Measurements from ENCODE around the gene TRUB2. TPM values are rescaled to one million over a fixed set of nuclear protein-coding genes. Genes with fewer than 3 reads are reported as not detected.

Gene TRUB2
- polyA plus RNA-seq (ENCODE audit: low read depth in 6 of 6): 10 to 100 TPM; 12.7 to 23.4 (median 22.1) TPM

DNA sequence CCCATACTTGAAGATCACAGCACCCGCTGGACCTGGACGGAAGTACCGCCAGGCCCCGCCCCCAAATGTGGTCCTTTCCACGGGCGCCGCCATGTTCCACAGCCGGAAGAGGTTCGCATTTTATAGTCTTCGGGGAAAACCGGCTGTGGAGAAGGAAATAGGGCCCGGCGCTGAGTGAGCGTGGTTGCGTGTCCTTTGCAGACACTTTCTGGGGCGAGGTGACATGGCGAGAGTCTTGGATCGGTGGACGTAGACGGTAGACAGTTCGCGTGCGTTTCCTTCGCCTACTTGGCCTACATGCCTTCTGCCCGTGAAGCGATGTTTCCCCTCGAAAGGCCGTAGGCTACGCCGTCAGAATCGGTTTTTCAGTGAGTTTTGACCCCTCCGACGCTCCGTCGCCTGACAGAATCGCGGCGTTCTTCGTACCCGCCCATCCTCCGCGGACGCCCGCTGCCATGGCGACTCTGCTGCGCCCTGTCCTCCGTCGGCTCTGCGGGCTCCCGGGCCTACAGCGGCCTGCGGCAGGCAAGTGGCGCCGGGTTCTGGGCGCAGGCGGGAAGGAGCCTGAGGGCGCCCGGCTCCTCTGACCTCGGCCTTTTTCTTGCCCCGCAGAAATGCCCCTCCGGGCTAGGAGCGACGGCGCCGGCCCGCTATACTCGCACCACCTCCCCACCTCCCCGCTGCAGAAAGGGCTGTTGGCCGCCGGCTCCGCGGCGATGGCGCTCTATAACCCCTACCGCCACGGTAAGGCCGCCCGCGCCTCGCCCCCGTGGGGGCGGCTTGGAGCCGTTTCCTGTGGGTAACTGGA lies at the start of gene TRUB2, which contains the start of gene COQ4:
Gene TRUB2 (minus strand): TSS at position 44 of the 808 bp plus-strand sequence. CDS start 39 bp downstream, at position 5.
Gene COQ4 (plus strand): TSS at position 436 of the 808 bp plus-strand sequence. CDS start 20 bp downstream, at position 456.
- DNase-seq: peak; percentile 93
- Mint-ChIP-seq H3K27ac (peak within 1 kb of the TSS; percentile 96 to 99 (median 97)), H3K4me3 (peak within 1 kb of the TSS; percentile 94 to 99 (median 97)), H3K27me3 (no peaks in the 10 kb centered on the region), H3K9me3 (no peaks in the 10 kb centered on the region), H3K36me3 (no peaks in the 10 kb centered on the region), H3K4me1 (peaks cover 15 to 38% (median 30%) of the 10 kb centered on the region in 3 donors)
- peak; percentile 87 to 89 for ATAC-seq (ENCODE audit: low read depth in 2 of 2)

GRCh38 chr9:128371630-128372117 lies 49.4 kb upstream of the TRUB2 start:
- Mint-ChIP-seq H3K27ac (peak overlapping the region; percentile 97 to 99 (median 98)), H3K27me3 (peaks cover 0 to 4% (median 0%) of the 10 kb centered on the region in 3 donors), H3K4me1 (peaks cover 33 to 45% (median 37%) of the 10 kb centered on the region in 3 donors), H3K36me3 (peaks cover 4 to 8% of the 10 kb centered on the region in 2 donors), H3K4me3 (peak overlapping the region; percentile 91 to 99 (median 97)), H3K9me3 (no peaks in the 10 kb centered on the region)
- DNase-seq (no peak), ATAC-seq (ENCODE audit: low read depth in 2 of 2) (no peak)

- Mint-ChIP-seq H3K27me3 (peaks cover 0 to 4% (median 0%) of the 10 kb centered on the region in 3 donors), H3K36me3 (peaks cover 4 to 8% of the 10 kb centered on the region in 2 donors), H3K9me3 (no peaks in the 10 kb centered on the region), H3K27ac (peak within 1 kb of the TSS; percentile 97 to 99 (median 98)), H3K4me3 (peak within 1 kb of the TSS; percentile 91 to 99 (median 97)), H3K4me1 (peaks cover 33 to 45% (median 37%) of the 10 kb centered on the region in 3 donors)
- peak; percentile 94 for DNase-seq
- ATAC-seq (ENCODE audit: low read depth in 2 of 2): peak; percentile 93 to 95
Observed at GRCh38 chr9:128370752-128371629, 48.7 kb upstream of the TRUB2 start, which contains the start of gene URM1. URM1 (plus strand) TSS chr9:128371374; CDS start chr9:128371381, 7 bp downstream.

- DNase-seq (no peak), ATAC-seq (ENCODE audit: low read depth in 2 of 2) (no peak)
- H3K4me3 Mint-ChIP-seq: peak overlapping the region; percentile 91 to 99 (median 97)
- peak overlapping the region; percentile 97 to 99 (median 98) for H3K27ac Mint-ChIP-seq
- peaks cover 4 to 8% of the 10 kb centered on the region in 2 donors for H3K36me3 Mint-ChIP-seq
- H3K27me3 Mint-ChIP-seq: peaks cover 0 to 4% (median 0%) of the 10 kb centered on the region in 3 donors
- no peaks in the 10 kb centered on the region for H3K9me3 Mint-ChIP-seq
- H3K4me1 Mint-ChIP-seq: peaks cover 31 to 48% (median 37%) of the 10 kb centered on the region in 3 donors
Observed at GRCh38 chr9:128370367-128370751, 48.1 kb upstream of the TRUB2 start.

DNA sequence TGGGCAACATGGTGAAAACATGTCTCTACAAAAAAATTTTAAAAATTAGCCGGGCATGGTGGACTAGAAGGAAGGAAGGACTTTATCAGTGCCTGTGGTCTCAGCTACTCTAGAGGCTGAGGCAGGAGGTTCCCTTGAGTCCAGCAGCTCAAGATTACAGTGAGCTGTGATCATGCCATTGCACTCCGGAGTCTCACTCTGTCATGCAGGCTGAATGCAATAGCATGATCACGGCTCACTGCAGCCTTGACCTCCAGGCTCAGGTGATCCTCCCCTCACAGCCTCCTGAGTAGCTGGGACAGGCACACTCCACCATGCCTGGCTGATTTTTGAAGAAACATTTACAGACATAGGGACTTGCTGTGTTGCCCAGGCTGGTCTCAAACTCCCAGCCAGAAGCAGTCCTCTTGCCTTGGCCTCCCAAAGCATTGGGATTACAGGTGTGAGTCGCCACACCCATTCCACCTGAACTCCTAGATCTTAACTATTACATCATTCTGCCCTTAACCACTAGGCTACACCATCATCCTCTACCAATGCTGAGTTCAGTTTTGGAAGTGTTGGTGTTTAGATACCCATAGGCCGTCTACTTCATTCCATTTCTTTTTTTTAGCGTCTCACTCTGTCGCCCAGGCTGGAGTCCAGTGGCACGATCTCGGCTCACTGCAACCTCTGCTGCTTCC lies 46.9 kb upstream of the TRUB2 start:
- no peak for ATAC-seq (ENCODE audit: low read depth in 2 of 2)
- no peak for DNase-seq
- peaks cover 0 to 4% (median 0%) of the 10 kb centered on the region in 3 donors for H3K27me3 Mint-ChIP-seq
- H3K4me3 Mint-ChIP-seq: peak overlapping the region in 4 of 8 donors; percentile 51 to 84 (median 69)
- peaks cover 4 to 8% of the 10 kb centered on the region in 2 donors for H3K36me3 Mint-ChIP-seq
- H3K27ac Mint-ChIP-seq: no peak overlapping the region
- H3K4me1 Mint-ChIP-seq: peaks cover 31 to 56% (median 37%) of the 10 kb centered on the region in 3 donors
- H3K9me3 Mint-ChIP-seq: no peaks in the 10 kb centered on the region

- Mint-ChIP-seq H3K27me3 (peaks cover 0 to 4% (median 0%) of the 10 kb centered on the region in 3 donors), H3K4me1 (peaks cover 13 to 26% (median 14%) of the 10 kb centered on the region in 3 donors), H3K36me3 (no peaks in the 10 kb centered on the region), H3K27ac (peak overlapping the region in 2 of 6 donors; percentile 78 to 88), H3K4me3 (peak overlapping the region in 3 of 8 donors; percentile 18 to 41 (median 41)), H3K9me3 (no peaks in the 10 kb centered on the region)
- ATAC-seq (ENCODE audit: low read depth in 2 of 2): no peak
- no peak for DNase-seq
Observed at GRCh38 chr9:128365525-128365924, 43.3 kb upstream of the TRUB2 start.

DNA sequence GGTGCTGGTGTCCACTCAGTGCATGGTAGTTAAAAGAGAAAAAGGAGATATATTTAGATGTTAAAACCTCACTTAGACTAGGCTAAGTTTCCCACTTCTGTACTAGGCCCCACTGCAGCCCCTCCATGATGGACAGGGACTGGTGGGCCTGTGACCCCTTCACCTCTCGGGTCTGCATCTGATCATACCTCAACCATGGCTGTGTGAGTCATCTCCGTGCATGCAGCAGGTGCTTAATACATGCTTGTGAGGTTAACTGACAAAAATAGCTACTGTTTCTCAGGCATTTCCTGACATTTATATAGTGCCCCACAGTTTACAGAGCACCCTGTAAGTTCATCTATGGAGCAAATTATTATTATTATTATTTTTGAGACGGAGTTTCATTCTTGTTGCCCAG lies 40.5 kb upstream of the TRUB2 start:
- H3K4me3 Mint-ChIP-seq: no peak overlapping the region
- H3K4me1 Mint-ChIP-seq: peaks cover 7 to 18% (median 9%) of the 10 kb centered on the region in 3 donors
- no peak for DNase-seq
- ATAC-seq (ENCODE audit: low read depth in 2 of 2): no peak
- H3K9me3 Mint-ChIP-seq: no peaks in the 10 kb centered on the region
- H3K36me3 Mint-ChIP-seq: no peaks in the 10 kb centered on the region
- no peak overlapping the region for H3K27ac Mint-ChIP-seq
- peaks cover 0 to 4% (median 0%) of the 10 kb centered on the region in 3 donors for H3K27me3 Mint-ChIP-seq

DNA sequence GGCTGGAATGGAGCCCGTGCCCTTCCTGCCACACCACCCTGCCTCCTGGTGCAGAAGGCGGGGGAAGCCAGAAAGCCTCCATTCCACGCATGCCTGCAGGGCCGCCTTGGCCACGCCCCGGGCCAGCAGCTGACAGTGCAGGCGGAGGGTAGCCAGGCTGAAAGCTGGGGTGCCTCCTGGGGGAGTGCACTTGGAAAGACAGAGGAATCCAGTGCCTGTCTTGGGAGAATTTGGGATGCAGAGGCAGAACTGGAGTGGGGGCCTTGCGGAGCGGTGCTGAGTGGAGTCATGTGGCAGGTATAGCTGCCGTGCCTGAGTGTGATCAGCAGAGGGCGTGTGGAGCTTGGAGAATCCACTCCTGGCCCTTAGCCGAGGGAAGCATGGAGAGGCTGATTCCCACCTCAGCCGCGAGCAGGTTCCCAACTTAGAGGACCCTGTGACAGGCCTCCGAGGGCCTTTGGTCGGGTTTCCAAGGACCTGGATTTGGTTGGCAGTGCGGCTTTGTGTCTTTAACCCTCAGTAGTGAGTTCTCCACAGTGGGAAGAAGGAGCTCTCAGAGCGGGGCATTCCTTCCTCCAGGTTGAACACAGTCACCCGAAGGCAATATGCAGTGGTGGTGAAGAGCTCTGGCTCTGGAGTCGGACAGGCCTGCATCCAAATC lies 39.9 kb upstream of the TRUB2 start:
- peak; percentile 53 for DNase-seq
- H3K4me1 Mint-ChIP-seq: peaks cover 7 to 18% (median 9%) of the 10 kb centered on the region in 3 donors
- H3K27me3 Mint-ChIP-seq: peaks cover 0 to 3% (median 0%) of the 10 kb centered on the region in 3 donors
- peak; percentile 86 to 87 for ATAC-seq (ENCODE audit: low read depth in 2 of 2)
- no peaks in the 10 kb centered on the region for H3K36me3 Mint-ChIP-seq
- H3K27ac Mint-ChIP-seq: no peak overlapping the region
- H3K4me3 Mint-ChIP-seq: peak overlapping the region; percentile 64 to 85 (median 72)
- no peaks in the 10 kb centered on the region for H3K9me3 Mint-ChIP-seq

DNA sequence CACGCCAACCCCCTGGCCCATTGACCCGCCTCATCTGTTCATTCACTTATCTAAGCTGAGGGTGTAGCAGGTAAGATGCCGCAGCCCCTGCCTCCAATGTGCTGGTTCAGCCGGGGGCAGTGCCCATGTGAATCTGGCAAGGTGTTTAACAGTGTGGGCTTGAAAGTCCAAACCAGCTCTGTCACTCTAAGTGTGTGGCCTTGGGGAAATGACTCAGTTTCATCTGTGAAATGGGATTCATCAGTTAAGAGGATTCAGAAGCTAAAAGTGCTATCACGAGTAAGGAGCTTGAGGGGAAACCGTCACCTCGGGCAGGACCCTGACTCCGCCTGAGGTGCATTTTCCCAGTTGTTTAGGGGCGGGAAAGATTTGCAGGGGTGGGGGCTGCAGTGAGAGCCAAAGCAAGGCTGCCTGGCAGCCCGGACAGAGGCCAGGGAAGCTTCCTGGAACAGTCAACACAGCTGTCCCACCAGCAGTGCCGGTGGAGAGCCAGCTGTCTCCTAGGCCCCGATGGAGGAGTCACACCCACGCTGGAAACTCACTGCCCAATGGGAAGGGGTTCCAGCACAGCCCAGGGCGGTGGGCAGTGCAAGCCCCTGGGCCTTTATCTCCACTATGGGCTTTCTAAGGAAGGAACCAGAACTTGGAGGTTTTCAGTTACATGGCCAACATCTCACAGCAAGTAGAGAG lies 39.2 kb upstream of the TRUB2 start:
- Mint-ChIP-seq H3K4me1 (peaks cover 7 to 18% (median 9%) of the 10 kb centered on the region in 3 donors), H3K27ac (peak overlapping the region in 1 of 6 donors; percentile 41), H3K4me3 (peak overlapping the region; percentile 35 to 85 (median 67)), H3K27me3 (no peaks in the 10 kb centered on the region), H3K36me3 (no peaks in the 10 kb centered on the region), H3K9me3 (no peaks in the 10 kb centered on the region)
- ATAC-seq (ENCODE audit: low read depth in 2 of 2) (no peak), DNase-seq (no peak)

GRCh38 chr9:128360826-128361225 lies 38.6 kb upstream of the TRUB2 start:
- peak overlapping the region in 1 of 8 donors; percentile 35 for H3K4me3 Mint-ChIP-seq
- no peaks in the 10 kb centered on the region for H3K27me3 Mint-ChIP-seq
- no peak for DNase-seq
- ATAC-seq (ENCODE audit: low read depth in 2 of 2): no peak
- H3K4me1 Mint-ChIP-seq: peaks cover 7 to 18% (median 9%) of the 10 kb centered on the region in 3 donors
- no peaks in the 10 kb centered on the region for H3K9me3 Mint-ChIP-seq
- H3K36me3 Mint-ChIP-seq: peaks cover 0 to 3% of the 10 kb centered on the region in 2 donors
- H3K27ac Mint-ChIP-seq: no peak overlapping the region

DNA sequence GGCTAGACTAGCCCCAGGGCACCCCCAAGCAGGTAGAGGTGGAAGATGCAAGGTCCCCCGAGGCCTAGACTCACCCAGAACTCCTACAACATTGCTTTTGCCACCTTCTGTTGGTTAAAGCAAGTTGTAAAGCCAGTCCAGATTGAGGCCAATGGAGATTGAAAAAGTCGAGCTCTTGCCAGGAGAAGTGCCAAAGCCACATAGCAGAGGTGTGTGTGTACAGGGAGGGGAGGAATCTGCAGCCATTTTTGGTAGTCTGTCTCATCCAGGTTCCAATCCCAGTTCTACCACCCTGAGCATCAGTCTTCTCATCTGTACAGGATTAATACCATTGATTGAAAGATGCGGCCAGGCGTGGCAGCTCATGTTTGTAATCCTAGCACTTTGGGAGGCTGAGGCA lies 36.6 kb upstream of the TRUB2 start:
- no peaks in the 10 kb centered on the region for H3K9me3 Mint-ChIP-seq
- ATAC-seq (ENCODE audit: low read depth in 2 of 2) (no peak), DNase-seq (no peak)
- H3K36me3 Mint-ChIP-seq: peaks cover 0 to 5% of the 10 kb centered on the region in 2 donors
- peak overlapping the region in 1 of 6 donors; percentile 62 for H3K27ac Mint-ChIP-seq
- H3K27me3 Mint-ChIP-seq: no peaks in the 10 kb centered on the region
- H3K4me1 Mint-ChIP-seq: peaks cover 5 to 9% (median 7%) of the 10 kb centered on the region in 3 donors
- H3K4me3 Mint-ChIP-seq: peak overlapping the region in 1 of 8 donors; percentile 61

Measured in naive B cell (primary cell).